Neural progenitor cell (in vitro differentiated cells): ENCODE measurements around the gene INPP5E. TPM values are rescaled to one million over a fixed set of nuclear protein-coding genes. Genes with fewer than 3 reads are reported as not detected.
"Not testable (repeated sequence)": the region's sequence is repeated elsewhere in the genome, so short reads cannot be mapped to it uniquely, and the experiment has no call there.

Experiments
- DNase-seq: peaks from one replicate; pipeline ENCODE4 v3.0.0-alpha.2; 2016; ENCODE audit warnings: low spot score
- H2AFZ ChIP-seq: fragments of 200-600 bp; sonication (generic); replicated peaks from 2 replicates; pipeline ENCODE4 v1.6.1; 2016; ENCODE audit warnings: antibody characterized with exemption
- H3F3A ChIP-seq: fragments of 200-600 bp; sonication (generic); 2 replicates; pipeline ENCODE4 v1.6.1; 2016; ENCODE audit warnings: antibody characterized with exemption, low read depth
- H3K27ac ChIP-seq: fragments of 200-600 bp; sonication (generic); 2 replicates; pipeline ENCODE4 v1.5.1; 2016; ENCODE audit warnings: mild to moderate bottlenecking
- H3K27me3 ChIP-seq: fragments of 200-600 bp; sonication (generic); 2 replicates; pipeline ENCODE4 v1.6.1; 2016; ENCODE audit warnings: mild to moderate bottlenecking, moderate library complexity
- H3K36me3 ChIP-seq: fragments of 200-600 bp; sonication (generic); 2 replicates; pipeline ENCODE4 v1.5.1; 2016
- H3K4me1 ChIP-seq: fragments of 200-600 bp; sonication (generic); 2 replicates; pipeline ENCODE4 v1.6.1; 2016; ENCODE audit warnings: mixed run types
- H3K4me2 ChIP-seq: fragments of 200-600 bp; sonication (generic); 2 replicates; pipeline ENCODE4 v1.6.1; 2016
- H3K4me3 ChIP-seq: fragments of 200-600 bp; sonication (generic); 2 replicates; pipeline ENCODE4 v1.5.1; 2016
- H3K79me2 ChIP-seq: fragments of 200-600 bp; sonication (generic); 2 replicates; pipeline ENCODE4 v1.6.1; 2016; ENCODE audit warnings: low read depth
- H3K9ac ChIP-seq: fragments of 200-600 bp; sonication (generic); 2 replicates; pipeline ENCODE4 v1.6.1; 2016
- H3K9me3 ChIP-seq: fragments of 200-600 bp; sonication (generic); 2 replicates; pipeline ENCODE4 v1.5.1; 2016; ENCODE audit warnings: low read depth
- H4K20me1 ChIP-seq: fragments of 200-600 bp; sonication (generic); 2 replicates; pipeline ENCODE4 v1.6.1; 2016; ENCODE audit warnings: low read depth
- H3K27ac Mint-ChIP-seq: 3 replicates; pipeline ENCODE4 v1.8.0; 2021; ENCODE audit warnings: mixed read lengths
- H3K27me3 Mint-ChIP-seq: 2 replicates; pipeline ENCODE4 v1.8.0; 2022; ENCODE audit warnings: low read depth, mild to moderate bottlenecking, inconsistent platforms, moderate library complexity, mixed read lengths; ENCODE audit not compliant: insufficient read depth
- H3K36me3 Mint-ChIP-seq: 3 replicates; pipeline ENCODE4 v1.8.0; 2021; ENCODE audit warnings: mixed read lengths
- H3K4me1 Mint-ChIP-seq: 3 replicates; pipeline ENCODE4 v1.8.0; 2021; ENCODE audit warnings: mixed read lengths
- H3K4me3 Mint-ChIP-seq: 3 replicates; pipeline ENCODE4 v1.8.0; 2021; ENCODE audit warnings: mild to moderate bottlenecking, moderate library complexity, mixed read lengths
- H3K9me3 Mint-ChIP-seq: 3 replicates; pipeline ENCODE4 v1.8.0; 2020; ENCODE audit warnings: mixed read lengths
- CTCF ChIP-seq: fragments of 200-600 bp; sonication (generic); IDR thresholded peaks from 2 replicates; pipeline ENCODE4 v1.5.1; 2017; ENCODE audit warnings: antibody characterized with exemption, mild to moderate bottlenecking
- EZH2 ChIP-seq: fragments of 200-600 bp; sonication (generic); IDR thresholded peaks from 2 replicates; pipeline ENCODE4 v1.6.1; 2017; ENCODE audit warnings: antibody characterized with exemption, mild to moderate bottlenecking, moderate library complexity
- EZH2phosphoT487 ChIP-seq: fragments of 200-600 bp; sonication (generic); IDR thresholded peaks from 2 replicates; pipeline ENCODE4 v1.6.1; 2017; ENCODE audit warnings: antibody characterized with exemption
- total RNA-seq: library from RNA; depleted of rRNA; stranded (reverse); fragments of >200 nt; gene quantifications from 2 replicates; pipeline ENCODE4 v1.2.3, GENCODE V29; 2015; ENCODE audit warnings: low replicate concordance

INPP5E gene
- total RNA-seq, 1 donor from 2014 or later, result 8.8 TPM

GRCh38 chr9:136407911-136408310, 31.7 kb downstream of the INPP5E start:
- no peaks in the 10 kb centered on the region for H3K9me3 Mint-ChIP-seq

GRCh38 chr9:136407061-136407460, 32.6 kb downstream of the INPP5E start:
- H3K27ac Mint-ChIP-seq, H3K36me3 ChIP-seq: not testable (repeated sequence)
- H3K36me3 Mint-ChIP-seq, result peaks cover 15% of the 10 kb centered on the region

More at GRCh38 chr9:136407911-136408310, 31.7 kb downstream of the INPP5E start:
- Histone ChIP-seq H3K27me3 (no peaks in the 10 kb centered on the region), H4K20me1 (peaks cover 31% of the 10 kb centered on the region), H3K79me2 (peaks cover 42% of the 10 kb centered on the region), H3K4me1 (peaks cover 13% of the 10 kb centered on the region), H3K27ac (no peak overlapping the region), H3K36me3 (peaks cover 8% of the 10 kb centered on the region), H3K4me2 (no peak overlapping the region), H3K9me3 (no peaks in the 10 kb centered on the region), H3K4me3 (no peak overlapping the region), H3K9ac (no peak overlapping the region), H3F3A (no peaks in the 10 kb centered on the region), H2AFZ (no peak overlapping the region)
- Mint-ChIP-seq H3K4me1 (peaks cover 29% of the 10 kb centered on the region), H3K27ac (no peak overlapping the region), H3K27me3 (peaks cover 14% of the 10 kb centered on the region), H3K36me3 (peaks cover 11% of the 10 kb centered on the region), H3K4me3 (peak overlapping the region; percentile 61)
- no peak for DNase-seq
- TF ChIP-seq EZH2 (no peak), EZH2phosphoT487 (no peak), CTCF (no peak)

GRCh38 chr9:136405904-136406303, 33.7 kb downstream of the INPP5E start:
- H3F3A ChIP-seq, result peaks cover 10% of the 10 kb centered on the region
- H3K9ac ChIP-seq, H3K4me3 Mint-ChIP-seq, H3K4me1 ChIP-seq, DNase-seq, H3K27ac ChIP-seq, H3K36me3 ChIP-seq, H3K27ac Mint-ChIP-seq, H3K9me3 ChIP-seq, H3K4me2 ChIP-seq, H3K27me3 ChIP-seq, H3K9me3 Mint-ChIP-seq, H3K4me3 ChIP-seq, H2AFZ ChIP-seq: not testable (repeated sequence)
- H4K20me1 ChIP-seq, result peaks cover 19% of the 10 kb centered on the region
- peaks cover 19% of the 10 kb centered on the region for H3K4me1 Mint-ChIP-seq
- peaks cover 16% of the 10 kb centered on the region for H3K27me3 Mint-ChIP-seq
- H3K36me3 Mint-ChIP-seq, result peaks cover 18% of the 10 kb centered on the region
- peaks cover 22% of the 10 kb centered on the region for H3K79me2 ChIP-seq

More at GRCh38 chr9:136407061-136407460, 32.6 kb downstream of the INPP5E start:
- H3K79me2 ChIP-seq, result peaks cover 34% of the 10 kb centered on the region
- H3F3A ChIP-seq, H3K9me3 ChIP-seq, H3K4me2 ChIP-seq, H3K9me3 Mint-ChIP-seq, H3K4me3 Mint-ChIP-seq, H3K9ac ChIP-seq, H2AFZ ChIP-seq, DNase-seq, H3K27me3 ChIP-seq, H3K4me3 ChIP-seq, H3K27ac ChIP-seq: not testable (repeated sequence)
- Mint-ChIP-seq H3K27me3 (peaks cover 14% of the 10 kb centered on the region), H3K4me1 (peaks cover 29% of the 10 kb centered on the region)
- peaks cover 31% of the 10 kb centered on the region for H4K20me1 ChIP-seq
- peaks cover 13% of the 10 kb centered on the region for H3K4me1 ChIP-seq

GRCh38 chr9:136405481-136405880, 34.2 kb downstream of the INPP5E start:
- peaks cover 3% of the 10 kb centered on the region for H3K36me3 ChIP-seq
- peaks cover 14% of the 10 kb centered on the region for H3F3A ChIP-seq
- TF ChIP-seq EZH2 (no peak), EZH2phosphoT487 (no peak), CTCF (no peak)
- Mint-ChIP-seq H3K4me3 (no peak overlapping the region), H3K27ac (no peak overlapping the region), H3K36me3 (peaks cover 18% of the 10 kb centered on the region), H3K4me1 (peaks cover 19% of the 10 kb centered on the region), H3K9me3 (no peaks in the 10 kb centered on the region), H3K27me3 (peaks cover 16% of the 10 kb centered on the region)
- peaks cover 17% of the 10 kb centered on the region for H4K20me1 ChIP-seq
- H2AFZ ChIP-seq, result no peak overlapping the region
- H3K27me3 ChIP-seq, result no peaks in the 10 kb centered on the region
- peaks cover 9% of the 10 kb centered on the region for H3K4me1 ChIP-seq
- no peak overlapping the region for H3K4me3 ChIP-seq
- no peak overlapping the region for H3K4me2 ChIP-seq
- DNase-seq, result no peak
- H3K9me3 ChIP-seq, result no peaks in the 10 kb centered on the region
- peaks cover 18% of the 10 kb centered on the region for H3K79me2 ChIP-seq
- H3K27ac ChIP-seq, result no peak overlapping the region
- no peak overlapping the region for H3K9ac ChIP-seq
